Measurements from ENCODE around the gene TCF4.

The TCF4 gene

DNA sequence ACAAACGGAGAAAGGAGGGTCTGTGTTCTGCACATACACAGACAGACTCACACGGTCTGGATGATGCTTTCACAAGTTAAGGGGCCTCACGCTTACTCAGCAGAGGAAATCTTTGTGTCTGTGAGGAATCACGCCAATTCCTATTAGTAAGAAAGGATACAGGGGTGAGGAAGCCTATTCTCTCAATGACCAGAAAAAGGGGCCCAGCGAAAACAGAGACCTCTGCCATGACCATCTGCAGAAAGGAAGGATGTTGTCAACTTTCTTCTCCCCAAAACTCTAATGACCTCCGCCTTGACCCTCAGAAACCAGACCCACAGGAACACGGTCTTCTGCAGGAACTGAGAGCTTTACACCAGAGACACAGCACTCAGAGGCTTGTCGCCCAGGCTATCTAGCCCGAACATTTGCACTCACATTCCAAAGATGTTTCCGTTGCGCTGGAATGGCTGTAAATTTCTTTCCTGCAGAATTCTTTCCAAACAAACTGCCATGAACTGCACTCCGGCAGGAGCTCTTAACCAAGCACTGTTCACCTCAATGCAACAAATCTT, 186.3 kb downstream of the TCF4 start:
- TF ChIP-seq, protein P1, sequence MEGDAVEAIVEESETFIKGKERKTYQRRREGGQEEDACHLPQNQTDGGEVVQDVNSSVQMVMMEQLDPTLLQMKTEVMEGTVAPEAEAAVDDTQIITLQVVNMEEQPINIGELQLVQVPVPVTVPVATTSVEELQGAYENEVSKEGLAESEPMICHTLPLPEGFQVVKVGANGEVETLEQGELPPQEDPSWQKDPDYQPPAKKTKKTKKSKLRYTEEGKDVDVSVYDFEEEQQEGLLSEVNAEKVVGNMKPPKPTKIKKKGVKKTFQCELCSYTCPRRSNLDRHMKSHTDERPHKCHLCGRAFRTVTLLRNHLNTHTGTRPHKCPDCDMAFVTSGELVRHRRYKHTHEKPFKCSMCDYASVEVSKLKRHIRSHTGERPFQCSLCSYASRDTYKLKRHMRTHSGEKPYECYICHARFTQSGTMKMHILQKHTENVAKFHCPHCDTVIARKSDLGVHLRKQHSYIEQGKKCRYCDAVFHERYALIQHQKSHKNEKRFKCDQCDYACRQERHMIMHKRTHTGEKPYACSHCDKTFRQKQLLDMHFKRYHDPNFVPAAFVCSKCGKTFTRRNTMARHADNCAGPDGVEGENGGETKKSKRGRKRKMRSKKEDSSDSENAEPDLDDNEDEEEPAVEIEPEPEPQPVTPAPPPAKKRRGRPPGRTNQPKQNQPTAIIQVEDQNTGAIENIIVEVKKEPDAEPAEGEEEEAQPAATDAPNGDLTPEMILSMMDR (IDR thresholded peaks at IDR 0.05; ENCODE audit: low read depth, low read length), result no peak
- peak overlapping the region; percentile 22 for H3K4me3 ChIP-seq (ENCODE audit: low read depth, low read length)
- in situ Hi-C loops (cut with HindIII; ENCODE audit: low sequenced_read_pairs), result no loop called here
- DNase-seq (ENCODE audit: low read depth, low spot score), result peak; percentile 81

DNA sequence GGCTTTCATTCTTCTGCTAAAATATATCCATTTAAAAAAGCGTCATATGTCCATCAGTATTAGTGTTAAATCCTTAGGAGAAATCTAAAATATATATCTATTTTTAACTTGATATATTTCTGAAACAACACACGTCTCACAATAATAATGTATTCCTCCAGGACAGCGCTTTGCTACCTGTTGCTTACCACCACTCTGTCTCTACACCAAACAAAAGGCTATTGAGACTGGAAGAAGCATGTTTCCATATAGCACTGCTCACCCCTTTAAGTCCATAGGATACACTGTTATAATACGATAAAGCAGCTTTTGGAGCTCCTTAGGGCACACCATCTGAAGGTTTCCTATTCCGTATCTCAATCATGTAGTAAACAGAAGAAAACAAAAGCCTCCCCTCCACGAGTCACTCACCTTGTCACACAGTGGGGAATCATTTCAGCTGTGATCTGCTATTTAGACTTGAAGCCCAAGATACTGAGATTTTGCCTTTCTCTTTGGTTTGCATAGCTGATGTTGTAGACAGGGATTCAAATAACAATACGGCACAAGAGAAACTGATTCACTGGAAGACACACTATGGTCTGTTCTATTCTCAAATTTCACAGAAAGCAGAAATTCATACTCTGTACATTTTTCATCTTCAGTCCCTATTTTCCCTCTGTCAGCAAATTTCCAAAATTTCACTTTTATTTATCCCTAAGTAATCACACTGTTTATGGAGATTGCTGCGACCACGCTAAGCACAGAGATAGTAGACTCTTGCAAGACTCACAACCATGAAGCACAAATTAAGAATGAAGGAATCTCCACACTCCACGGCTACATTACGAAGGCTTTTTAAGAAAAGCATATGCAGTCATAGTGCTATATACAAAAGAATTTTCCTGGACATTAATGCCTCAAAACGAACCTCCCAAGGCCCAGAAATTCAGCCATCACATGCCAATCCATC, 187.1 kb downstream of the TCF4 start:
- in situ Hi-C loops (cut with HindIII; ENCODE audit: low sequenced_read_pairs), result no loop called here
- DNase-seq (ENCODE audit: low read depth, low spot score), result peak; percentile 50
- TF ChIP-seq, protein P1 (IDR thresholded peaks at IDR 0.05; ENCODE audit: low read depth, low read length), result no peak
- H3K4me3 ChIP-seq (ENCODE audit: low read depth, low read length), result peak overlapping the region; percentile 22

DNA sequence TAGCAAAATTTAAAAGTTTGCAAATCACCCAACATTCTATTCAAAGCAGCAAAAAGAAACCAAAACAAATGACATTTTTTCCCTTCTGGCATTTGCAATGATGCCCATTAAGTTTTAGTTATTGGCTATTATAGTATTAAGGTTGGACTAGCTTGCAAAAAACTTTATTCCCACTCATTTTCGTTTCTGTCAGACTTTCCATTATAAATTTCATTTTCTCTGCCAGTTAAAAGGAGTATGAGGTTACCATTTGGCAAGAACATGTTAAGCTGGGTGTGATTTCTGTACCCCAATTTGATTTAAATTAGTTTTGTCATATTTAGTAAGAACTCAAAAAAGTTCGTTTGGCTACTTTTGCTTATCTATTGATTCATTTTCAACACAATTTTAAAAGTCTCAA, 187.9 kb downstream of the TCF4 start:
- no peak for DNase-seq (ENCODE audit: low read depth, low spot score)
- no peak overlapping the region for H3K4me3 ChIP-seq (ENCODE audit: low read depth, low read length)
- in situ Hi-C loops (cut with HindIII; ENCODE audit: low sequenced_read_pairs), result no loop called here
- TF ChIP-seq, protein P1 (IDR thresholded peaks at IDR 0.05; ENCODE audit: low read depth, low read length), result no peak

DNA sequence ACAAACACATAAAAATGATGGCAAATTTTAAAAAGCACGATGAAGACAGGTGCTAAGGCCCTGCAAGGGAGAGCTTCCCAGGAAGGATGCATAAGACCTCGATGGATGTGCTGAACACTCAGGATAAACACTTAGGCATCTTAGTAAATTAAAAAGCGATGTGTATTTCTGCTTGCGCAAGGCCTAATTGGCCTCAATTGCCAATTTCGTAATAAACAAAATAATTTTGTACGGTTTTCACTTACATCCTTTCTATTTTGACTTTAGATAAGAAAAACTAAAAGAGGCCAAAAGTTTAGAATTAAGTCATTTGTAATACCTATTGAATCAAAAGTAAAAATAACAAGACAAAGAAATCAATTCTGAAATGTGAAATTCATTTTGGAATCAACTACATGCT, 189.1 kb downstream of the TCF4 start:
- TF ChIP-seq, protein P1 (IDR thresholded peaks at IDR 0.05; ENCODE audit: low read depth, low read length), result no peak
- in situ Hi-C loops (cut with HindIII; ENCODE audit: low sequenced_read_pairs), result no loop called here
- no peak for DNase-seq (ENCODE audit: low read depth, low spot score)
- no peak overlapping the region for H3K4me3 ChIP-seq (ENCODE audit: low read depth, low read length)

DNA sequence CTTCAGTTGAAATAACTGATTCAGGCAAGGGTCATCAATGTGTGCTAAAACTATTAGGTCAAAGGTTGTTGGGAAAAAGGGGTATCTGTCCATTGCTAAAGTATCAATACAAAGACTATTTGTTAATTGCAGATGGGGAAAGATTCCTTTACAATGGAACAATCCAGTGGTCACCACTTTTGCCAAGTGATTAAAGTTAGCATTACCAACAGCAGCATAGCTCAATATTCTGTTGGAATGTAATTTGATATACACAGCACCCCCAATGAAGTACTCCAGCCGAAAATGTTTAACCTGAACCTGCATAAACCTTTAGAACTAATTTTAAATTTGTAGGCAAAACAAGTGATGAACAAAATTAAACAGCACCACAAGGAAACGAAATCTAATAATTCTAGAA, 191.0 kb downstream of the TCF4 start:
- in situ Hi-C loops (cut with HindIII; ENCODE audit: low sequenced_read_pairs), result no loop called here
- H3K4me3 ChIP-seq (ENCODE audit: low read depth, low read length), result no peak overlapping the region
- TF ChIP-seq, protein P1 (IDR thresholded peaks at IDR 0.05; ENCODE audit: low read depth, low read length), result no peak
- no peak for DNase-seq (ENCODE audit: low read depth, low spot score)

DNA sequence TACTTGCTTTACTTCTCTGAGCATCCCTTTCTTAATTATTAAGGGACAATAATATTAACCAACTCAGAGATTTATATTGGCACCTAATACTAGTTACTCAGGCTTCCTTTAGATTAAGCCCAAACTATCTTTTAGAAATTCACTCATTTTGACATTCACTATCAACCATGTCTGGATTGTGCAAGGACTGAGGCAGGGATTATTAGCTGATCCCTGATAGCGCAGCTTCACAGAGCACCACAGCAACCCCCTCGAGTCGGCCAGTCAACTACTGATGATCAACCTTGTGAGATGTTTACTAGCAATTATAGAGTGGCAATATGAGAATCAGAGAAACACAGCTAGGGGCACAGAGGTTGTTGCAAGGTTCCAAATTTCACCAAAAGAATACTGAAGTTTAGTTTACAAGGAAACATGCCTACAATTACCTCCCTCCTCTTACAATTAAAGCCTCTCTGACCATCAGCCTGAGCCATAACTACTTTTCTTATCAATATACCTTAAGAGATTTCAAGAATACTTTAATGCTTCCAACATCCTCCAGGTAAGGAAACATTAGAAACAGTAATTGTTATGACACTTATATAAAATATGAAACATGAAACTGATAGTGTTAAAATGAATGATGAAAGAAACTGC, 191.6 kb downstream of the TCF4 start:
- TF ChIP-seq, protein P1 (IDR thresholded peaks at IDR 0.05; ENCODE audit: low read depth, low read length), result no peak
- in situ Hi-C loops (cut with HindIII; ENCODE audit: low sequenced_read_pairs), result no loop called here

More for the DNA sequence above, 191.6 kb downstream of the TCF4 start:
- H3K4me3 ChIP-seq (ENCODE audit: low read depth, low read length), result no peak overlapping the region
- DNase-seq (ENCODE audit: low read depth, low spot score), result no peak

All from astrocyte of the spinal cord (primary cell).